ENCODE results near the gene ENOX2. TPM values are rescaled to one million over a fixed set of nuclear protein-coding genes. Genes with fewer than 3 reads are reported as not detected.

ENOX2 gene, protein sequence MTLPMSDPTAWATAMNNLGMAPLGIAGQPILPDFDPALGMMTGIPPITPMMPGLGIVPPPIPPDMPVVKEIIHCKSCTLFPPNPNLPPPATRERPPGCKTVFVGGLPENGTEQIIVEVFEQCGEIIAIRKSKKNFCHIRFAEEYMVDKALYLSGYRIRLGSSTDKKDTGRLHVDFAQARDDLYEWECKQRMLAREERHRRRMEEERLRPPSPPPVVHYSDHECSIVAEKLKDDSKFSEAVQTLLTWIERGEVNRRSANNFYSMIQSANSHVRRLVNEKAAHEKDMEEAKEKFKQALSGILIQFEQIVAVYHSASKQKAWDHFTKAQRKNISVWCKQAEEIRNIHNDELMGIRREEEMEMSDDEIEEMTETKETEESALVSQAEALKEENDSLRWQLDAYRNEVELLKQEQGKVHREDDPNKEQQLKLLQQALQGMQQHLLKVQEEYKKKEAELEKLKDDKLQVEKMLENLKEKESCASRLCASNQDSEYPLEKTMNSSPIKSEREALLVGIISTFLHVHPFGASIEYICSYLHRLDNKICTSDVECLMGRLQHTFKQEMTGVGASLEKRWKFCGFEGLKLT
- total RNA-seq (10 to 100 TPM in 3 of 5 donors, 1 to 10 TPM in 2; 2.6 to 12.1 (median 11.2) TPM), polyA plus RNA-seq (1 to 10 TPM; 2.6 to 6.3 (median 4.5) TPM)
- long read RNA-seq, donor 1 = 0 reads
- long read RNA-seq, donor 2, full-length matches to known transcripts = 1 of 1 reads
- long read RNA-seq, donor 2, partial matches to known transcripts = 0 of 1 reads
- long read RNA-seq, donor 2, other reads (novel, unspliced or antisense) = 0 of 1 reads
- long read RNA-seq, donor 3 = 0 reads
- long read RNA-seq, donor 4 = 0 reads
- long read RNA-seq, donor 5 = 0 reads
- long read RNA-seq, donor 6, full-length matches to known transcripts = 2 of 2 reads
- long read RNA-seq, donor 6, partial matches to known transcripts = 0 of 2 reads
- long read RNA-seq, donor 6, other reads (novel, unspliced or antisense) = 0 of 2 reads
- long read RNA-seq, donor 7 = 0 reads
- long read RNA-seq, donor 8 = 0 reads
- long read RNA-seq, donor 9 = 0 reads
- long read RNA-seq, donor 10 = 0 reads

DNA sequence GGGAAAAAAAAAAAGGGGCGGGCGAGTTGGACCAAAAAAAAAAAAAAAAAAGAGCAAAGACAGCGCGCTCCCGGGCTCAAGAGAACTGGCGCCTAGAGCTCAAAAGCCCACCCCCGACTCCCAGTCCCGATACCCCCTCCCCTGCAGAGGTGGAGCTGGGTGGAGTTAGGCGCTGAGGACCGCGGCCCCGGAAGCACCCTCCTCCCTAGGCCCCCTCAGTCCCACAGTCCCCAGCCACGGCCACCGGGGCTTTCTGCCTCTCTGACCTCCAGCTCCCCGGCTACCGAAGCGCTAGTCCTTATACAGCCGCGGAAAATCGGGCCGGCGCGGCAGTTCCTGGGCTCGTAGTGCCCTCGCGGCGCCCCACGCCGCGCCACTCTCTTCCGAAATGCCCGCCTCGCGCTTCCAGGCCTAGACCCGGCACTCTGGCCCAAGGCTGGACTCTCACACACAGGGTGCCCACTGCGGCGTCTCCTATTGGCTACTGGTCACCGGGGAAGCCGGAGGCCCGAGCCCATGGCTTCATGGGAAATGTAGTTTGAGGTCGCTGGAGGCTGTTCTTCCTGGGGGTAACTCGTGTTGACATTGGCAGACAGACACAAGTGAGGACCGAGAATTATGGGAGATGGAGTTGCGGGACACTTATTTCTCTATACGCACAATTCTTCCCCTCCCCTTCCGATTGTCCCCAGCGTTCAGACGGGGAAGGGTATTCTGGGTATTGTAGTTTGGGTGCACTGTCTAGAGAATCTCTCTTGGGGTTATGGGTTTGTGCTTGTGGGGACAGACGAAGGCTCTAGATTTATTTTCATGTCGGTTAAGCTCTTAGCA is at the start of gene ENOX2:
TSS of gene ENOX2 (minus strand) at position 427 of the 831 bp plus-strand sequence. CDS start 199,993 bp downstream, outside the sequence.
- Histone ChIP-seq H3K36me3 (no peaks in the 10 kb centered on the region), H3K27ac (peak within 1 kb of the TSS; percentile 78 to 89 (median 84)), H3K4me3 (peak within 1 kb of the TSS; percentile 55 to 69 (median 62)), H3K27me3 (no peaks in the 10 kb centered on the region), H3K4me1 (no peaks in the 10 kb centered on the region), H3K9me3 (no peaks in the 10 kb centered on the region)
- 0 to 35% (median 4%) methylated on average over 9 to 50 of the region's 50 CpGs for WGBS, 5 donors
- peak; percentile 90 to 97 for DNase-seq
- intact Hi-C loops (cut with DNase I; ENCODE audit: low total_unique reads) = no loop called here
- TF ChIP-seq, protein P1, sequence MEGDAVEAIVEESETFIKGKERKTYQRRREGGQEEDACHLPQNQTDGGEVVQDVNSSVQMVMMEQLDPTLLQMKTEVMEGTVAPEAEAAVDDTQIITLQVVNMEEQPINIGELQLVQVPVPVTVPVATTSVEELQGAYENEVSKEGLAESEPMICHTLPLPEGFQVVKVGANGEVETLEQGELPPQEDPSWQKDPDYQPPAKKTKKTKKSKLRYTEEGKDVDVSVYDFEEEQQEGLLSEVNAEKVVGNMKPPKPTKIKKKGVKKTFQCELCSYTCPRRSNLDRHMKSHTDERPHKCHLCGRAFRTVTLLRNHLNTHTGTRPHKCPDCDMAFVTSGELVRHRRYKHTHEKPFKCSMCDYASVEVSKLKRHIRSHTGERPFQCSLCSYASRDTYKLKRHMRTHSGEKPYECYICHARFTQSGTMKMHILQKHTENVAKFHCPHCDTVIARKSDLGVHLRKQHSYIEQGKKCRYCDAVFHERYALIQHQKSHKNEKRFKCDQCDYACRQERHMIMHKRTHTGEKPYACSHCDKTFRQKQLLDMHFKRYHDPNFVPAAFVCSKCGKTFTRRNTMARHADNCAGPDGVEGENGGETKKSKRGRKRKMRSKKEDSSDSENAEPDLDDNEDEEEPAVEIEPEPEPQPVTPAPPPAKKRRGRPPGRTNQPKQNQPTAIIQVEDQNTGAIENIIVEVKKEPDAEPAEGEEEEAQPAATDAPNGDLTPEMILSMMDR (IDR thresholded peaks at IDR 0.05) = peak in 1 of 7 experiments; percentile 15
- peak; percentile 23 to 82 (median 81) for TF ChIP-seq POLR2AphosphoS5 (IDR thresholded peaks at IDR 0.05)
- no peak for TF ChIP-seq EP300 (IDR thresholded peaks at IDR 0.05)
- TF ChIP-seq POLR2A (IDR thresholded peaks at IDR 0.05) = peak in 1 of 4 donors; percentile 8

- WGBS, 5 donors = 35 to 57% (median 55%) methylated on average over 2 of the region's 2 CpGs
- Histone ChIP-seq H3K4me3 (no peak overlapping the region), H3K36me3 (no peaks in the 10 kb centered on the region), H3K27ac (no peak overlapping the region), H3K9me3 (peaks cover 0 to 13% (median 6%) of the 10 kb centered on the region in 4 donors), H3K27me3 (no peaks in the 10 kb centered on the region), H3K4me1 (no peaks in the 10 kb centered on the region)
- no peak for DNase-seq
- intact Hi-C loops (cut with DNase I; ENCODE audit: low total_unique reads) = no loop called here
- TF ChIP-seq POLR2AphosphoS5 (IDR thresholded peaks at IDR 0.05) (no peak), EP300 (IDR thresholded peaks at IDR 0.05) (no peak), POLR2A (IDR thresholded peaks at IDR 0.05) (no peak)
- TF ChIP-seq, protein P1 (IDR thresholded peaks at IDR 0.05) = no peak
Observed at GRCh38 chrX:130952266-130953043, 49.4 kb upstream of the ENOX2 start.

DNA sequence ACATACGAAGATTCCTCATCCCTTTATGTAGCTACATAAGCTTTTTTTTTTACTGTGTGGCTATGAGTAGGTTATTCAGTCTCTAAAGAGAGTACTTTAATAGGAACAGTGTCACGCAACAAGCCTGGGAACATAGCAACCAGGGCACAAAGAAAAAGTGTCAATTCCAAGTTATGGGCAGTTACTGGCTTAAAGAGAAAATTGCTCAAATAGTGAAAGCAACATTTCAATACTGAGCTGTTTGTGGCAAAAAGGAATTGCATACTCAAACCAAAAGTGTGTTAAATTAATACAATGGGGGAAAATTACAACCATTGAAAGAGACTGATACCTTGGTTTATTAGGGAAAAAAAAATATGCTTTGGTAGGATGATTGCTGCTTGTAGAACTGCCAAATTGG is 41.2 kb upstream of the ENOX2 start:
- intact Hi-C loops (cut with DNase I; ENCODE audit: low total_unique reads) = no loop called here
- H3K4me1 ChIP-seq = no peaks in the 10 kb centered on the region
- H3K27ac ChIP-seq = no peak overlapping the region
- peaks cover 0 to 21% (median 7%) of the 10 kb centered on the region in 4 donors for H3K9me3 ChIP-seq
- H3K27me3 ChIP-seq = peaks cover 0 to 3% (median 0%) of the 10 kb centered on the region in 3 donors
- DNase-seq = no peak
- H3K4me3 ChIP-seq = no peak overlapping the region
- TF ChIP-seq POLR2A (IDR thresholded peaks at IDR 0.05) = no peak
- TF ChIP-seq, protein P1 (IDR thresholded peaks at IDR 0.05) = no peak
- no peak for TF ChIP-seq POLR2AphosphoS5 (IDR thresholded peaks at IDR 0.05)
- no peak for TF ChIP-seq EP300 (IDR thresholded peaks at IDR 0.05)
- 47 to 72% (median 56%) methylated on average over 2 of the region's 2 CpGs for WGBS, 5 donors
- H3K36me3 ChIP-seq = no peaks in the 10 kb centered on the region

Data from stomach (tissue), 19 donors.